Stimulated activated CD4-positive, alpha-beta T cell treated with anti-CD3 and anti-CD28 coated beads, Interleukin-1b, Interleukin-23, amount 100 ng/mL, for 48 hours (primary cell): ENCODE results near the gene ST3GAL6.

Experiments
- DNase-seq: peaks from one replicate; pipeline ENCODE4 v3.0.0-alpha.2; 2020

Gene ST3GAL6

DNA sequence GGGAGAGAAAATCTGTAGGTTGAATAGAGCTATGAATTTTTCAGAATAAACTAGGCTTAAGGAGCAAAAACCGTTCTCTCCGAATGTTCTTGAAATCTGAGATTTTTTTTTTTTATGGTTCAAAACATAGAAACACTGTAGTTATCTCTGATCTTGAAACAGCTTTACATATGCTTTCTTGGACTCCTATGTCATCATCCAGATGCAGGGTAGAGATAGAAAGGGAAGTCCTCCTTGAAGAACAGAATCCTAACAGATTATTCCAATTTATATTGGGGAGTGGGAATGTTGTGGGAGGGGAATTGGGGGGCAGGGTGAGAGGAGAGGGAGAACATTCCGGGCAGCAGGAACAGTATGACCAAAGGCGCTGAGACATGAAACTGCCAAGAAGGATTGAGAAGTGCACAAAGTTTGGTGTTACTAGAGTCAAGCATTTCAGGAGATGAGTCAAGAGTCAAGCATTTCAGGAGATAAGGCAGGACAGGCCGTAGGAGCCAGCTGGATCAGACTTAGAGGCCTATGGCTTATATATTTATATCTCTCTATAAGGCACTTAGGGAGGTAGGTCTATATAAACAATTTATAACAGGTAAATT is 21.9 kb upstream of the ST3GAL6 start:
- DNase-seq = no peak

DNA sequence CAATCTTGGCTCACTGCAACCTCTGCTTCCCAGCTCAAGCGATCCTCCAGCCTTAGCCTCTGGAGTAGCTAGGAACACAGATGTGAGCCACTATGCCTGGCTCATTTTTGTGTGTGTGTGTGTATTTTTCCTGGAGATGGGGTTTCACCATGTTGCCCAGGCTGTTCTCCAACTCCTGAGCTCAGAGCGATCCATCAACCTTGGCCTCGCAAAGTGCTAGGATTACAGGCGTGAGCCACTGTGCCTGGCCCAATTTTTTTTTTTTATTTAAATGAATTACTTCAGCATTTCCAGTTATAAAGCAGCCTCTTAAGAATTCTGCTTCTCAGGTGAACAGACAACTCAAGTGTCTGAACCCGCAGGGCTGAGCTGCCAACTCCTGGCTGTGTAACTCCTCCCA is 20.1 kb upstream of the ST3GAL6 start:
- DNase-seq = no peak

DNA sequence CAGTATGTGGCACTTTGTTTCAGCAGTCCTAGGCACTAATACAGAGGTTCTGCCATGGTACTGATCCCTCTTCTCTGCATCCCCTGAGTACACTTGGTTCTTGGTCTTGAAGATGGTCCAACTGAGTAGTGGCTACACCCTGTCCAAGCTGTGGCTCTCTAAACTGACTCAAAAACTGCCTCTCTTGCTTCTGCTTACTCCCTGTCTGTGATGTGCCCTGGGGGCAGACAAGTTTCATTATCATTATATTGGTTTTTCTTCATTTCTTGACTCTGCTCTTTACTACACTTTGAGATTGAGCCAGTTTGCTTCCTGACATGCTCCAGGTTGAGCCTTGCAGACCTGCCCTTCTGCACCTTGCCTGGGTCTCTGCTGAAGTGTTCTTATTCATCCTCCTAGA is 18.9 kb upstream of the ST3GAL6 start:
- DNase-seq = no peak

DNA sequence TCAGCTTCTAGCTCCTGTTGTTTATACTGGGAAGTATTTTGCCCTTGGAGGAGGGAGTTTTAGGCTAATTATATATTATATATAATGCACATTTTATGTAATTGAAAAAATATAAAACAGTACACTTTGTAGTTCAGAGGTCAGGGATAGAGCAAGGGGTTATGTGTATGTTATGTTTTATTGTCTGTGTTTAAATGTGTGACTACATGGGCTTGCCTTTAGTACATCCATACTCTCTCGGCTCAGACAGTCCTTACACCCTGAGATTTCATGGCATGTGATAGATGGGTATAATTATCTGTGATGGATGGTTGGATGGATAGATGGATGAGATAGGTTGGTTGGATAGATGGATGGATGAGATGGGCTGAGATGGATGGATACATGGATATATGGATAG is 17.4 kb upstream of the ST3GAL6 start:
- DNase-seq = no peak

DNA sequence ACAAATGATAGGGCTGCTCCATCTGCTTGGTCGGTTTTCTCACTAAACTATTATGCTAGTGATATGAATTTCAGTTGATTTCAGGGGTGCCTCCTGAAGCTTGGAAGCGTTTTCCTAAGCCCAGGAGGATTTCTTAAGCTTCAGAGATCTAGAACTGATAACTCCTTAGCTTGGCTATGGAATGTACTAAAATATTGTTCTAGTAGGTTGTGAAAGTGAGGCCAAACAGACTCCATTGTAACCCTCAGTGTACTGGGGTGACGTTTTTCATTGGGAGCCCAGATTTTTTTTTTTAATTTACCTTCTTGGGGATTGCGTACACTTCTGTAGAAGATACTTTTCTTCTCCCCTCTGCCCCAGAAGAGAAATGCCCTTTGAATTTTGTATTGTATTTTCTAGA is 17.0 kb upstream of the ST3GAL6 start:
- no peak for DNase-seq

DNA sequence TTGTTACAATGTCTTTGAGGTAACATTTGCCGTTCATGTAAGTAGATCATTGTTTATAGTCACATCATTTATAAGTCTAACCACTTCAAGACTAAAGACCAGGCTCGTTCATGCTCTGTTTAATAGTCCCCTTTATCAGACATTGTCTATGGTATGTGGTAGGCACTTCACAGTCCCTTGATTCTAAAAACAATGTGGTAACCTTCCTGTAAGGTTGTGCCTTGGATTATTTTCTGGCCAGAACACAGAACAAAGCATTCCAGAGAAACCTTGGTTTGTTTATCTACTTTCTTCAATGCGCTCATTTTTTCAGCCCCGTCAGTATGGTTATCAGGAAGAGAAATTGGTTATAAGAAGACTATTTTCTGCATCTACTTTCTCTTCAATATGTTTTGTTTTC is 16.3 kb upstream of the ST3GAL6 start:
- no peak for DNase-seq

DNA sequence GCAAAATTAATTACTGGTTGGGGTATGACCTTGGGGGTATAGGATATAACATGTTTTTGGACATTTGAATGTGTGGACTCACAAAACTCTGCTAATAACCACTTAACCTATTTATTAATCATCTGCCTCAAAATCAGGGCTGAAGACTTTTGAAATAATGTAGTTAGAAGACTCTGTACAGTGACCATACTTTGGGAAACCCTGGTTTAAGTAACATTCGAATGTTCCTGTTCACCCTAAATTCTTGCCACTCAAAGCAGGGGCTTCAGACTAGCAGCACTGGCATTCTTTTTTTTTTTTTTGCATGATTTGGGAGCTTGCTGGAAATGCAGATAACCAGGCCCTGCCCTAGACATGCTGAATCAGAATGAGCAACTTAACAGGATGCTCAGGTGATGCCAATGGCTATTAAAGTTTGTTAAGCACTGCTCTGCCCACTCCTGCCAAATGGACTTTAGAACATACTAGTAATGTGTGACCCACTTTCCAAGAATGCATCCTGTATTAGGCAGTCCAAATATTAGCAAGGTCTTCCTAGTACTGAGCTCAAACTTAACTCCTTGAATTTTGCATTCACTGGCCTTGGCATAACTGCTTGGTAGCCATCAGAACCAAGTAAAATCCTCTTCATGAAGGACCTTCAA is 12.7 kb upstream of the ST3GAL6 start:
- DNase-seq = no peak

DNA sequence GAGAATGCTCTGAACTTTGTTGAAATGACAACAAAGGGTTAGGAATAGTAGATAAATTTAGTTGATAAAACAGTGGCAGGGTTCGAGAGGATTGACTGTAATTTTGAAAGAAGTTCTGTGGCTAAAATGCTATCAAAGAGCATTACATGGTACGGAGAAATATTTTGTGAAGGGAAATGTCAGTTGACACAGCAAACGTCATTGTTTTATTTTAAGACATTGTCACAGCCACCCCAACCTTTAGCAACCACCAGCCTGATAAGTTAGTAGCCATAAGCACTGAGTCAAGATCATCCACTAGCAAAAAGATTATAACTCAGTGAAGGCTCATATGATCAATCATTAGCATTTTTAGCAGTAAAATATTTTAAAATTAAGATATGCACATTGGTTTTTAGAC is 8.7 kb upstream of the ST3GAL6 start:
- no peak for DNase-seq

DNA sequence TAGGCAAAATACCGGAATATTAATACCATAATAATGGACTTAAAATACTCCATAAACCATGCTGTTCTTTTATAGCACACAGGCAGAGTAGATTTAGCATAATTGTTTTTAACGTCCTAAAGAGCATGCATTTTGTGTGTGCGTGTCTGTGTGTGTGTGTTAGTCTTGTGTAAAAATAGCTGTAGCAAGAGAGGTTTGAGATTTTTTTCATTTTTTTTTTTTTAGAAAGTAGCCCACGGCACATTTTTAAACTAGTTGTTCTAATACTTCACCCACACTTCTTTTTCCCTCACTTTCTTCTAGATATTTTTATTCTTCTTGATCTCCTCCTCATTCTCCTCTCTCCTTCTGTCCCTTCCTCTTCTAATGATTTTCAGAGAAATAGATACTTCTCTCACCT is 7.5 kb upstream of the ST3GAL6 start:
- no peak for DNase-seq

DNA sequence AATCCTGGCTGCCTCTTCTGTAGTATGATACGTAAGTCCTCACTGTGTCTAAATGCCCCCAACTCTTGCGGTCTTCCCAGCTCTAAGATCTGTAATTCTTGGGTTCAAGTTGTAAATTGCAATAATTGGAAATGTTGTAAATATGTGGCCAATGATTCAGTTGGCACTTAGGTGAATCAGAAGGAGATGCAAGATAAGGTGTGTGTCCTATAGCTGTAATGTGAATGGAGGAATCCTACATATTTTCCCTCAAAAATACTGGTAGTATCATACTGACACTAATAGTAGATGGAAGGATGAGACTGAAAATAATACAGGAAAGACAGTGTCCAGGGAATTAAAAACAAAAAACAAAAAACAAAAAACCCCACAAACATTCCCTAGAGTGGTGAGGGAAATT is 3.5 kb upstream of the ST3GAL6 start:
- no peak for DNase-seq

DNA sequence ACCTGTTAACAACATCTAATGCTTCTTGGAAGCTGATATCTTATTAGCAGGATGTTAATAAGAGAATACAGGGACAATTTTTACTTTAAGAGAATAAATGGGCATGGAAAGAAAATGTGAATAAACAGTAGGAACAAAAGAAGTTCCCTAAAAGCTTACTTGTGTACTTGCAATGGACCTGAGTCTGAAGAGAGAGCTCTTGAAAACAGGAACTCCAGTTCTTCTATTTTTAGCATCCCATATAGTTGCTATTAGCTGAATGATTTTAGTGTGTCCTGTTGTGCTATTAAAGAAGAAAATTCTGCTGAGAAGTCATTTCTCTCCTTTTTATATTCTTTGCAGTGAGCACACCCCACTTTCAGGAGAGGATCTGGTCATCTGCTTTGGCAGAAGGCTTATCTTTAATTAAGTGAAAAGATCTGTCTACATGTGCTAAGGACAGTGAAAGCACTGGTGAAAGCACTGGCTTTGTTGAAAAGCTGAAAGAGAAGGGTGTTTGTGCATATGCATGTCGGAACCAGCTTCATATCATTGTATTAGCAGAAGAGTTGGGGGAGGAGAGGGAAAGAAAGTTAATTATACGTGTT is 1.4 kb upstream of the ST3GAL6 start:
- no peak for DNase-seq

DNA sequence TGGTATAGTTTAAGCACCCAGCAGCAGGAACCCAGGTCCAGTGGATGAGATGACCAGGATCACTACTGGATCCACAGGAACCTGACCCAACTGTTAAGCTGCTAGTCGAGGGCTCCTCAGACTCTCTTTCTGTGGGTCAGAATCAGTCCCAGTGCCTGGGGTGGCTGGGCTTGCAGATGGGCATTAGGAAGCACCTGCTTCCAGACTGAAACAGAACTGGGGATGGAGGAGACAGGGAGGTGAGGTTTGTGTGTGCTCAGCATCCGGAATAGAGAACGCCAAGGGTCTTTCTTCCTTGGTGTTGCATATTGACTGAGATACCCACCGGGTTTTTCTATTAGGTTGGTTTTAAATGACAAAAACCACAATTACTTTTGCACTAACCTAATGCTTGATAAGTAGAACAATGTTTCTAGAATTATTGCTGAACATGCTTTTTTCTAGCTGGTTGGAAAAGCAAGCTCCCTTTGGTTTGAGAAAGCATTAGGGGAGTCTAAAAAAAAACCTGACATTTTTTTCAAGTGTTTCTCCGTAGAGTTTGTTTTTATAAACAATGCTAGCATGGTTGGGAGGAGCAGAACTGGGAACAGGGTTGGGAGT is 779 bp downstream of the ST3GAL6 start:
- no peak for DNase-seq

DNA sequence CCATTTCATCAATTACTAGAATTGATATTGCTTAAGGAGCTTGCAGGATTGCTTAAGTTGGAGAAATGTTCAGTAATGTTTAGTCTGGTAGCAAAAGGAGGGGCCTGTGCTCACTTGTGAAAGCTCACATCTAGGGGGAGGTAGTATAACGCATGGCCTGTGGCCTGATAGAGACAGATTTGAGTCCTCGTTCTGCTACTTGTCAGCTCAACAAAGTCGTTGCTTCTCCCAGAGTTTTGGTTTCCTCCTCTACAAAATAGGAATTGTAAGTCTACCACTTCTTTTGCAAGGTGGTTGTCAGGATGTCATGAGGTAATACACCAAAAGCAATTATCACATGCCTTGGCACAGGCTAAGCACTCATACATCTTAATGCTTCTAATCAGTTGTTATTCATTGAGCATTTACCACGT is 1.3 kb downstream of the ST3GAL6 start:
- no peak for DNase-seq

DNA sequence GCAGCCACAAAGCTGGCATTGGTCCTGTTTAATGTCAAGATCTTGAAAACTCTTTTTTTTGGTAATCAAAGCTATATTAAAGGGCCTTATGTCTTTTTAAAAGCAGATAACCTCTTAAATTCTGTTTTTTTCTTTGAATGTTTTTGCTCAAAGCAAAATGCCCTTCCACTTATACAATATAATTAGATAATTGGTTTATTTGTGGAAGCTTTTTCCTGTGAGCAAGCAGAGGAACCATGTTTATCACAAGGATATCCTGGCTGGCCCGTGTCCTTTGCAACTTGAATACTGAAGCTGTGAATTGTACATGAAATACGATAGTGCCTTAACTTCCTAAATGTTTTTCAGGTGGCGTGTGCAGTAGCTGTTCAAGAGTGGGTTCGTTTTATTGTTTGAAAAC is 2.6 kb downstream of the ST3GAL6 start:
- no peak for DNase-seq

DNA sequence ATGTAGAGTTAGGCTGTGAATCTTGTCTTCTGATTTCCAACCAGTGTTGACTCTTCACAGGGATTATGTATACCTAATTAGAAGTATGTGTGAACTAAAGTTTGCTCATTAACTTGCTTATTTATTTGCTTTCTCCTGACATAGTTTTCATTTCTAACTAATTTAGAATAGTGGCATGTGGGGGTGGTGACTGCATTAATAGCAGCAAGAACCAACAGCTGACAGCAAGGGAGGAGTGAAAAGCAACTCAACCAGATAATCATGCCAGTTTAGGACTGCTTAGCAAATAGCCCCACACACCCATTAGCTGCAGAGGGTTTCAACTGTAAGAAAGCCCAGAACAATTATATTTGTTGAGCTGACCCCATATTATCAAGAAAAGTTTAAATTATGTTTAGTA is 3.8 kb downstream of the ST3GAL6 start:
- no peak for DNase-seq

DNA sequence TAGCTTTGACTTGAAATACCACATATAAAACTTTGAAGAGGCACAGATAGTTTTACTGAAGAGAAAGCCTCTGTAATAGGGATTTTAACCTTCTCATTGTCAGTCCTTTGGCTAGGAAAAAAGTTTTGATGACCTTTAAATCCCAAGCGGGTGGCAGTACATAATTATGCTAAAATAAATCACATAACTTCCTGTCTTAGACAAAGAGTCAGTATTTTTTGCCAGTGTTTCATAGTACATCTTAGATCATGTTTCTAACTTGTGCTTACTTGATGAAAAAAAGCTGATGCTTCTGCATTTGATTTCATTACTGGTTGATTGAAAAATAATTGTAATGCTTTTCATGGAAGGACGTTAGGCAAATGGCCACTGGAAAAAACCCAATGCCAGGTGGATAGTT is 5.8 kb downstream of the ST3GAL6 start:
- no peak for DNase-seq

DNA sequence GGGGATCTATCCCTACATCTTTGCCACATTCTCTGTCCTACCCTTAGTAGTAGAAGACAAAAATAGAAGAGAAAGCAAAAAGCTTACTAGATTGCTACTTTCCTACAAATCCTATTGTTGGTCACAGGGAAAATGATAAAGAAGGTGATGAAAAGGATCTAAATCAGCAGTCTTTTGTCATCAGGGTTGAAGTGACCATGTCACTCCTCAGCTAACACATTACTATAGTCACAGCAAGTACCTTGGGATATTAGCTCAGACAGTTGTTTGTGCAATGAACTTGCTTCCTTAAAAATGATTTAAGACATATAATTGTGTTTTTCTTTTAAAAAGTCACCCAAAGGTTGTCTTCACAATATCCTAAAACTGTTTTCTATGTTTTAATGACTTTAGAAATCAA is 6.3 kb downstream of the ST3GAL6 start:
- DNase-seq = no peak

DNA sequence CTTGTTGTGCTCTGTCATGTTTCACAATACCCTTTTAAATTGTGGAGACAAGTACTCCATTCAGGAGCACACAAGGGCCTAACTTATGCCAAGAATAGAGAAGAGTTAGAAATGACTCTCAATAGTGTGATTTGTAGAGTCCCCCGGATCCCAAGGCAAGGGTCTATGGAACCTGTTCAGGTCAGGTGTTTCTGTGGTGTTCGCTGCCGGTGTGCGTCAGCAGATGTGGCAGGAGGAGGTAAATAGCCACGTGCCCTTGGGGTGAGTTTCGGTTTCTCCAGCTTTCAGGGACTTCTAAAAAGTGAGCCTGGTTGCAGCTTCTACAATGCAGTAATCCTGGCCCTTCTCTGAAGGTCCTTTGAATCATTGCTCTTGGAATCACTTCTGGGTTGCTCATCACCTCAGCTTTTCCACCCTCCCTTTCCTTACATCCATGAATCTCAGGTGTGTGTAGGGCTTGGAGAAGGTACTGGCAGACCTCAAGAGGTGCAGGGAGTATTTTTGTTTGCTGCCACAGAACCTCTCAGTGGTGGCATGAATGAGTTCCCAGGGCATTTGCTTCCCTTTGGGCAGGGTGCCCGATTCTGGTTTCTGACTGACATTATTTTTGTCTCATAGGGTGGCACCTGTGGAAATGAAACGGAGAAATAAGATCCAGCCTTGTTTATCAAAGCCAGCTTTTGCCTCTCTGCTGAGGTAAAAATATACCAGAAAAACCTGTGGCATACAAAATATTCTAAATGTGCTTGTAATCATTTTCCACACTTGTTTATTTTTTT is 7.3 kb downstream of the ST3GAL6 start:
- no peak for DNase-seq

DNA sequence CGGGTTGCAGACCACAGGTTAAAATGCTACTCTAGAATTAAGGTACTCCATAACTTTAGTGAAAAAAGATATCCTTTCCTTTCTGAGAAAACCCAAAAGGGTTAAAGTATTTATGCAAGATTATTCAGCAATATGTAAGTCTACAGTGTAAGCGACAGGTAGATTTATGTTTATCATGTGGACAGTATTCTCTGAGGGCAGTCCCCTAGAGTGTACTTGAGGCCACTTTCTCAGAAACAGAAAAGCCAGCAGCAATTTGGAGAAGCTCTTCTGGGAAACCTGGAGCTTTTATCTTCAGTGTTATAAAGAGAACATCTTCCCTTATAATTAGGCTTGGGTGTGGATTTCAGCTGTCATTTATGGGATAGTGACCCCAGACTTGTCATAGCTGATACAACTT is 8.9 kb downstream of the ST3GAL6 start:
- DNase-seq = no peak

DNA sequence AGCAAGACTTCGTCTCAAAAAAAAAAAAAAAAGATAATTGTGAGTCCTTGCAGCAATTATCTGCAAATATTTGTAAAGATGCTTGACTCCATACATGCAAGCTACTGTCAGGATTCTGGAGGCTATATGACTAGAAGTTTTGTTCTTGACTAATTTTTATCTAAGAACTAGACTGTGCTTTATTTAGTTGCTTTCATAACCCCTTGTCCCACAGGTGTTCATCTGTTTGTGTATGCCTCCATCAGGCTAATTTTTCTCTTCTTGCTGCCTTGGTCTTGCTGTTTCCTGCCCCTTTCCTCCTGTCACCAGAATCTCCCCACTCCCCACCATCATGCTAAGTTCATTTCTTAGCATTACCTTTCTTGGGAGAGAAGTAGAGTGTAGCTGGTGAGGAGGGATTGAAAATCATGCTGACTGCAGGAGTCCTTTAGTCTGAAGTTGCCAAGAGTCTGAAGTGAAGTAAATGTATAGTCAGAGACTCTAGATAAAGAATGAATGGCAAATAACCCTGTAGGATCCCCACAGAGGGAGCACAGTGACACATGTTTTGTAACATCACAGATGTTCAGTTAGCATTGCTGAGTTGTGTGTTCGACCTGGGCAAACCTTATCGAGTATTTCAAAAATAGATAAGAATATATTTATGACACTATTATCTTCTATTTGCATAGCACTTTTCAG is 12.5 kb downstream of the ST3GAL6 start:
- DNase-seq = no peak

DNA sequence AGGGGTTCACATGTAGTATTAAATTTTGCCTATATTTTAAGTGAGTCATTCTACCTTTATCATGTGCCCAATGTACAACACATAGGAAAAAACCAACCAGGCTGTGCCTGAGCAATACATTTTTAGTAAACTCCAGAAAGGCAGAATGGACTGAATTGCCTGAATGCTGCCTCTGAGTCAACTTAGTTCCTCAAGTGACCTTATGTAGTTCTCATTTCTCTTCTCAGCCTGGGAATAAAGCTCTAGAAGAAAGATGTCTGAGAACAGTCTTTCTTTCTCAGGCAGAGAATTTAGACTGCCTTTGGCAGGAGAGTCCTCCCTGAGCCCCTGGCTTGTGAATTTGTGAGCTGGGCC is 13.0 kb downstream of the ST3GAL6 start:
- DNase-seq = no peak

DNA sequence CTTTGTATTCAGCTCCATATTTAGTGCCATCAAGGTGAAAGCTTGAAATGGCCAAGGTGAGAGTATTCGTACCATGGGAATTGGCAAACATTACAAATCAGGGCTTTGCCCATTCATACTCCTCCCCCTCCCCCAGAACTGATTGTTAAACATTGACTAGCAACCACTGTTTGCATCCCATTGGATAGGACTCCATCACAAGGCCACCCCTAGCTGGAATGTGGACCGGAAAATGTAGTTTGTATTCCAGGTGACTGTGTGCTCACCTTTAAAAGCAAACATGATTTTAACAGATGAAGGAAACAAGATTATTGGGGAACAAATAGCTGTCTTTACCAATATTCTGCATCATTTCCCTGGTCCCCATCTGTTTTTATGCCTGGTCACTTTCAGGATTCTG is 14.1 kb downstream of the ST3GAL6 start:
- no peak for DNase-seq

DNA sequence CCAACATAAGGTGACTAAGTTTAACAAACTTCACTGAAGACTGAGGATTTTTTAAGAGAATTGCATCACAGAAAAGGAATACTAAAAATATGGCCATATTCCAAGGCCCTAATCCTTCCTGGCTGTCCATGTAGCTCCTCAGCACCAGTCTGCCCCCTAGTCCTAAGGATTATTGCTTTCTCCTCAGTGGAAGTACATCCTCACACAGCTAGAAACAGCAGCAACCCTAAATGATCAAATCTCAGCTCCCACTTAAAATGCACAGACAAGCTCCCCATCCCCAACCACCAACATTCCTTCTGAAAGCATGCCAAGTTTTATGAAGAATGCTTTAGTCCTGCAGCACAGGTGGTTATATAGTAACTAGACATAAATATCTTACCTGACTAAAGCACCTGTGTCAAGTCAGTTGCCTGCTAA is 14.7 kb downstream of the ST3GAL6 start:
- DNase-seq = no peak
